ENCODE results near the gene PAF1. TPM values are rescaled to one million over a fixed set of nuclear protein-coding genes. Genes with fewer than 3 reads are reported as not detected.

The PAF1 gene
- total and polyA plus RNA-seq, 2 of the 13 experiments (the other 11 are each of a cell fraction or from before 2014, with no cell fraction given) = 30.2 to 31.1 TPM

DNA sequence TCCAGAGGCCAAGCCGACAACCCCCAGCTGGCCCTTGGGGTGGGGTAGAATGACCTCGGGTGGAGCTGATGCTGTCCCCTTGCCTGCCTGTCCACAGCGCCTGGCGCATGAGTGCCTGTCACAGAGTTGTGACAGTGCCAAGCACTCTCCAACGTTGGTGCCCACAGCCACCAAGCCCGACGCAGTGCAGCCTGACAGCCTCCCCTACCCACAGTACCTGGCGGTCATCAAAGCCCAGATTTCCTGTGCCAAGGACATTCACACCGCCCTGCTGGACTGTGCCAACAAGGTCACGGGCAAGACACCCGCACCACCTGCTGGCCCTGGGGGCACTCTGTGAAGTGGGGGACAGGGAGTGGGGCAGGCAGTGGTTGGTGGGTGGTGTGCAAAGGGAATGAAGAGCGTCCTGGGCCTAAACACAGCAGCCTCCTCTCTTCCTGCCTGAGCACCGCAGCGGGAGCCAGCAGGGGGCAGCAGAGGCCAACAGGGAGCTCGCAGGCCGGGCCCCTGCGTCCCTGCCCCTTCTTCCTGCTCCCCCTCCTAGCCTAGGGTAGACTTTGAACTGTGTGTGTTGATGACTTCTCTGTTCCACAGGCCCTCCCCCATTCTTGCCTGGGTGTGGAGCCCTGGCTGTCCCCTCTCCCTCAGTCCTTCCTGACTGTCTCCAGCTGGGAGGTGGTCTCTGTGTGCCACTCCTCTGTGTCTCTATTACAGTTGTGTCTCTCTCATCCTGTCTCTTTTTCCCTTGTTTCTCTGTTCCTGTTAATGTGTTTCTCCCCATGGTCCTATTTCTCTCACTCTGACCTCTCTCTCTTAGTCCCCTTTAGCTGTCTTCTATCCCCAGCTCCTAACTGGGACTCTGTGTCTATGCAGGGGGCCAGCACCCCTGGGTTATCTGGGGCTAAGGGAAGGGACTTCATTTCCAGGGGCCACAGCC, 6.7 kb upstream of the PAF1 start (continued):
- TF ChIP-seq HMG20B (CRISPR knock-in tag; conservative IDR thresholded peaks at IDR 0.05) (0 out of 2 replicates have a peak, but pooled peaks have one; percentile 54), HCFC1 (IDR thresholded peaks at IDR 0.05; ENCODE audit: low read depth, low read length) (0 out of 2 replicates have a peak, but pooled peaks have one; percentile 31), FLYWCH1 (CRISPR knock-in tag; IDR thresholded peaks at IDR 0.05) (no peak), ZNF546 (CRISPR knock-in tag; conservative IDR thresholded peaks at IDR 0.05) (no peak), ARNT2 (CRISPR knock-in tag; IDR thresholded peaks at IDR 0.05; ENCODE audit: low read depth) (peak; percentile 38; the same call in 1 of the 2 replicates), SALL1 (CRISPR knock-in tag; IDR thresholded peaks at IDR 0.05) (peak; percentile 93), KMT2B (CRISPR knock-in tag; IDR thresholded peaks at IDR 0.05) (peak; percentile 67), ZNF484 (CRISPR knock-in tag; IDR thresholded peaks at IDR 0.05; ENCODE audit: borderline replicate concordance, low read depth) (no peak), MAFG (CRISPR knock-in tag; IDR thresholded peaks at IDR 0.05) (no peak), SAP130 (CRISPR knock-in tag; IDR thresholded peaks at IDR 0.05; ENCODE audit: low read depth) (peak; percentile 93), MLLT10 (CRISPR knock-in tag; IDR thresholded peaks at IDR 0.05) (no peak), NFIB (CRISPR knock-in tag; IDR thresholded peaks at IDR 0.05; ENCODE audit: borderline replicate concordance) (no peak), GLI4 (CRISPR knock-in tag; IDR thresholded peaks at IDR 0.05; ENCODE audit: borderline replicate concordance) (no peak), EEA1 (CRISPR knock-in tag; IDR thresholded peaks at IDR 0.05; ENCODE audit: borderline replicate concordance) (0 out of 2 replicates have a peak, but pooled peaks have one; percentile 52), RNF2 (conservative IDR thresholded peaks at IDR 0.05; ENCODE audit: low read depth) (no peak), ZNF441 (CRISPR knock-in tag; IDR thresholded peaks at IDR 0.05; ENCODE audit: borderline replicate concordance) (peak; percentile 98), POGZ (CRISPR knock-in tag; IDR thresholded peaks at IDR 0.05) (peak; percentile 42; the same call in 1 of the 2 replicates), SMYD3 (CRISPR knock-in tag; IDR thresholded peaks at IDR 0.05) (no peak)
- TF ChIP-seq, protein P1, sequence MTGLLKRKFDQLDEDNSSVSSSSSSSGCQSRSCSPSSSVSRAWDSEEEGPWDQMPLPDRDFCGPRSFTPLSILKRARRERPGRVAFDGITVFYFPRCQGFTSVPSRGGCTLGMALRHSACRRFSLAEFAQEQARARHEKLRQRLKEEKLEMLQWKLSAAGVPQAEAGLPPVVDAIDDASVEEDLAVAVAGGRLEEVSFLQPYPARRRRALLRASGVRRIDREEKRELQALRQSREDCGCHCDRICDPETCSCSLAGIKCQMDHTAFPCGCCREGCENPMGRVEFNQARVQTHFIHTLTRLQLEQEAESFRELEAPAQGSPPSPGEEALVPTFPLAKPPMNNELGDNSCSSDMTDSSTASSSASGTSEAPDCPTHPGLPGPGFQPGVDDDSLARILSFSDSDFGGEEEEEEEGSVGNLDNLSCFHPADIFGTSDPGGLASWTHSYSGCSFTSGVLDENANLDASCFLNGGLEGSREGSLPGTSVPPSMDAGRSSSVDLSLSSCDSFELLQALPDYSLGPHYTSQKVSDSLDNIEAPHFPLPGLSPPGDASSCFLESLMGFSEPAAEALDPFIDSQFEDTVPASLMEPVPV (CRISPR knock-in tag; IDR thresholded peaks at IDR 0.05) = 0 out of 2 replicates have a peak, but pooled peaks have one; percentile 18
- TF ChIP-seq, protein P2, sequence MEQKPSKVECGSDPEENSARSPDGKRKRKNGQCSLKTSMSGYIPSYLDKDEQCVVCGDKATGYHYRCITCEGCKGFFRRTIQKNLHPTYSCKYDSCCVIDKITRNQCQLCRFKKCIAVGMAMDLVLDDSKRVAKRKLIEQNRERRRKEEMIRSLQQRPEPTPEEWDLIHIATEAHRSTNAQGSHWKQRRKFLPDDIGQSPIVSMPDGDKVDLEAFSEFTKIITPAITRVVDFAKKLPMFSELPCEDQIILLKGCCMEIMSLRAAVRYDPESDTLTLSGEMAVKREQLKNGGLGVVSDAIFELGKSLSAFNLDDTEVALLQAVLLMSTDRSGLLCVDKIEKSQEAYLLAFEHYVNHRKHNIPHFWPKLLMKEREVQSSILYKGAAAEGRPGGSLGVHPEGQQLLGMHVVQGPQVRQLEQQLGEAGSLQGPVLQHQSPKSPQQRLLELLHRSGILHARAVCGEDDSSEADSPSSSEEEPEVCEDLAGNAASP (CRISPR knock-in tag; IDR thresholded peaks at IDR 0.05; ENCODE audit: borderline replicate concordance) = peak; percentile 72
- TF ChIP-seq, protein P3, sequence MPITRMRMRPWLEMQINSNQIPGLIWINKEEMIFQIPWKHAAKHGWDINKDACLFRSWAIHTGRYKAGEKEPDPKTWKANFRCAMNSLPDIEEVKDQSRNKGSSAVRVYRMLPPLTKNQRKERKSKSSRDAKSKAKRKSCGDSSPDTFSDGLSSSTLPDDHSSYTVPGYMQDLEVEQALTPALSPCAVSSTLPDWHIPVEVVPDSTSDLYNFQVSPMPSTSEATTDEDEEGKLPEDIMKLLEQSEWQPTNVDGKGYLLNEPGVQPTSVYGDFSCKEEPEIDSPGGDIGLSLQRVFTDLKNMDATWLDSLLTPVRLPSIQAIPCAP (CRISPR knock-in tag; IDR thresholded peaks at IDR 0.05; ENCODE audit: low read depth) = no peak
- TF ChIP-seq, protein P4, sequence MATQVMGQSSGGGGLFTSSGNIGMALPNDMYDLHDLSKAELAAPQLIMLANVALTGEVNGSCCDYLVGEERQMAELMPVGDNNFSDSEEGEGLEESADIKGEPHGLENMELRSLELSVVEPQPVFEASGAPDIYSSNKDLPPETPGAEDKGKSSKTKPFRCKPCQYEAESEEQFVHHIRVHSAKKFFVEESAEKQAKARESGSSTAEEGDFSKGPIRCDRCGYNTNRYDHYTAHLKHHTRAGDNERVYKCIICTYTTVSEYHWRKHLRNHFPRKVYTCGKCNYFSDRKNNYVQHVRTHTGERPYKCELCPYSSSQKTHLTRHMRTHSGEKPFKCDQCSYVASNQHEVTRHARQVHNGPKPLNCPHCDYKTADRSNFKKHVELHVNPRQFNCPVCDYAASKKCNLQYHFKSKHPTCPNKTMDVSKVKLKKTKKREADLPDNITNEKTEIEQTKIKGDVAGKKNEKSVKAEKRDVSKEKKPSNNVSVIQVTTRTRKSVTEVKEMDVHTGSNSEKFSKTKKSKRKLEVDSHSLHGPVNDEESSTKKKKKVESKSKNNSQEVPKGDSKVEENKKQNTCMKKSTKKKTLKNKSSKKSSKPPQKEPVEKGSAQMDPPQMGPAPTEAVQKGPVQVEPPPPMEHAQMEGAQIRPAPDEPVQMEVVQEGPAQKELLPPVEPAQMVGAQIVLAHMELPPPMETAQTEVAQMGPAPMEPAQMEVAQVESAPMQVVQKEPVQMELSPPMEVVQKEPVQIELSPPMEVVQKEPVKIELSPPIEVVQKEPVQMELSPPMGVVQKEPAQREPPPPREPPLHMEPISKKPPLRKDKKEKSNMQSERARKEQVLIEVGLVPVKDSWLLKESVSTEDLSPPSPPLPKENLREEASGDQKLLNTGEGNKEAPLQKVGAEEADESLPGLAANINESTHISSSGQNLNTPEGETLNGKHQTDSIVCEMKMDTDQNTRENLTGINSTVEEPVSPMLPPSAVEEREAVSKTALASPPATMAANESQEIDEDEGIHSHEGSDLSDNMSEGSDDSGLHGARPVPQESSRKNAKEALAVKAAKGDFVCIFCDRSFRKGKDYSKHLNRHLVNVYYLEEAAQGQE (IDR thresholded peaks at IDR 0.05; ENCODE audit: borderline replicate concordance in 1 of 2, low read depth in 1 of 2, low read length in 2 of 2) = no peak

All from HepG2 (cell line).